Measurements from ENCODE around the gene GAREM1.
"Not testable (repeated sequence)": the region's sequence is repeated elsewhere in the genome, so short reads cannot be mapped to it uniquely, and the experiment has no call there.

GAREM1 gene

GRCh38 chr18:32297579-32298170 is 173.0 kb downstream of the GAREM1 start:
- no peak for DNase-seq (ENCODE audit: low read depth in 2 of 3, low spot score in 1 of 3)

- no peak for DNase-seq (ENCODE audit: low read depth in 2 of 3, low spot score in 1 of 3)
Measured at GRCh38 chr18:32296851-32297250, 173.8 kb downstream of the GAREM1 start.

GRCh38 chr18:32295604-32296003 is 175.1 kb downstream of the GAREM1 start:
- no peak for DNase-seq (ENCODE audit: low read depth in 2 of 3, low spot score in 1 of 3)

- DNase-seq (ENCODE audit: low read depth in 2 of 3, low spot score in 1 of 3): no peak
Measured at GRCh38 chr18:32293107-32293506, 177.6 kb downstream of the GAREM1 start.

- DNase-seq (ENCODE audit: low read depth in 2 of 3, low spot score in 1 of 3): not testable (repeated sequence)
Measured at GRCh38 chr18:32291623-32292022, 179.1 kb downstream of the GAREM1 start.

GRCh38 chr18:32290810-32291209 is 179.9 kb downstream of the GAREM1 start:
- no peak for DNase-seq (ENCODE audit: low read depth in 2 of 3, low spot score in 1 of 3)

- DNase-seq (ENCODE audit: low read depth in 2 of 3, low spot score in 1 of 3): peak in 1 of 3 donors; percentile 38
Measured at GRCh38 chr18:32289483-32290075, 181.1 kb downstream of the GAREM1 start.

GRCh38 chr18:32287873-32288272 is 182.8 kb downstream of the GAREM1 start:
- DNase-seq (ENCODE audit: low read depth in 2 of 3, low spot score in 1 of 3): no peak

GRCh38 chr18:32287249-32287648 is 183.4 kb downstream of the GAREM1 start:
- DNase-seq (ENCODE audit: low read depth in 2 of 3, low spot score in 1 of 3): no peak

GRCh38 chr18:32286749-32287148 is 183.9 kb downstream of the GAREM1 start:
- no peak for DNase-seq (ENCODE audit: low read depth in 2 of 3, low spot score in 1 of 3)

GRCh38 chr18:32284284-32284683 is 186.4 kb downstream of the GAREM1 start:
- no peak for DNase-seq (ENCODE audit: low read depth in 2 of 3, low spot score in 1 of 3)

GRCh38 chr18:32280911-32281310 is 189.8 kb downstream of the GAREM1 start:
- DNase-seq (ENCODE audit: low read depth in 2 of 3, low spot score in 1 of 3): no peak

- DNase-seq (ENCODE audit: low read depth in 2 of 3, low spot score in 1 of 3): no peak
Measured at GRCh38 chr18:32280188-32280783, 190.4 kb downstream of the GAREM1 start.

- no peak for DNase-seq (ENCODE audit: low read depth in 2 of 3, low spot score in 1 of 3)
Measured at GRCh38 chr18:32278177-32278799, 192.4 kb downstream of the GAREM1 start.

- DNase-seq (ENCODE audit: low read depth in 2 of 3, low spot score in 1 of 3): no peak
Measured at GRCh38 chr18:32277549-32277948, 193.1 kb downstream of the GAREM1 start.

- no peak for DNase-seq (ENCODE audit: low read depth in 2 of 3, low spot score in 1 of 3)
Measured at GRCh38 chr18:32276906-32277305, 193.8 kb downstream of the GAREM1 start.

GRCh38 chr18:32276256-32276655 is 194.4 kb downstream of the GAREM1 start:
- DNase-seq (ENCODE audit: low read depth in 2 of 3, low spot score in 1 of 3): no peak

GRCh38 chr18:32275221-32275620 is 195.5 kb downstream of the GAREM1 start:
- no peak for DNase-seq (ENCODE audit: low read depth in 2 of 3, low spot score in 1 of 3)

GRCh38 chr18:32274307-32274706 is 196.4 kb downstream of the GAREM1 start:
- no peak for DNase-seq (ENCODE audit: low read depth in 2 of 3, low spot score in 1 of 3)

- peak in 1 of 3 donors; percentile 8 for DNase-seq (ENCODE audit: low read depth in 2 of 3, low spot score in 1 of 3)
Measured at GRCh38 chr18:32271672-32272208, 198.9 kb downstream of the GAREM1 start.

GRCh38 chr18:32270341-32270740 is 200.3 kb downstream of the GAREM1 start:
- no peak for DNase-seq (ENCODE audit: low read depth in 2 of 3, low spot score in 1 of 3)

GRCh38 chr18:32267463-32267862 is 203.2 kb downstream of the GAREM1 start:
- DNase-seq (ENCODE audit: low read depth in 2 of 3, low spot score in 1 of 3): no peak

Measured in stimulated activated CD4-positive, alpha-beta T cell treated with anti-CD3 and anti-CD28 coated beads, Interleukin-12 subunit alpha, Interleukin-12 subunit beta, amount 100 ng/mL, for 48 hours (primary cell).